Measurements from ENCODE around the gene NUP210. TPM values are rescaled to one million over a fixed set of nuclear protein-coding genes. Genes with fewer than 3 reads are reported as not detected.
"Not testable (repeated sequence)": the region's sequence is repeated elsewhere in the genome, so short reads cannot be mapped to it uniquely, and the experiment has no call there.

The NUP210 gene
- total RNA-seq, 1 experiment from 2014 or later: 27.2 TPM

DNA sequence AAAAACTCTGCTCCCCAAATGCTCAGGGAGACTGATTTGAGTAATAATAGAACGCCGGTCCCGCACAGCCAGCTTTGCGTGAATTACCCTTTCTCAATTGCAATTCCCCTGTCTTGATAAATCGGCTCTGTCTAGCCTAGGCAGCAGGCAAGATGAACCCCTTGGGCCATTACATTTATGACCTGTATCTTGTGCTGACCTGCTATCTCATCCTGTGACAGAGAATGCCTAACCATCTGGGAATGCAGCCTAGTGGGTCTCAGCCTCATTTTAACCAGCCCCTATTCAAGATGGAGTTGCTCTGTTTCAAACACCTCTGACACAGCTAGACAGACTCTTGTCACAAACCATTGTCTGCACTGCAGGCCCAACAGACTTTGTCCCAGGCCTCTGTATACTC lies 13.8 kb upstream of the NUP210 start:
- in situ Hi-C loops (cut with HindIII; ENCODE audit: low pct_unique_long_range_greater_than_20kb, low sequenced_read_pairs): no loop called here
- no peak for DNase-seq (ENCODE audit: low read depth)

DNA sequence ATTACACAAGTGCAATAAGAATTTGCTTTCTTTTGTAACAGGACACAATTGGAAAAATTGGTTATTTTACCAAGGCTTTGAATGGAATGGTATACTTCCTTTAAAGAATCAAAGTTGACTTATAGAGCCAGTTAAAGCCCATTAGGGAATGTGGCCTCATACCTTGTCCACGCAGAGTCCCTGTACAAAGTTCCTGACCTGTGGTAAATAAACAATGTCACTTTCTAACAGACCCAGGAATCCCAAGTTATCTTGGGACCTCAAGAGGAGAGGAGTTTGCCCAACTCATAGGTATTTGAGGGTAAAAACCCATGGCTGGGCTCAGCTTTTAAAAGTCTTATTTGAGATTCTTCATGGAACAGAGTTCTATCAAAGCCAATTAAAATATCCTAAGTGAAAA lies 12.0 kb upstream of the NUP210 start:
- in situ Hi-C loops (cut with HindIII; ENCODE audit: low pct_unique_long_range_greater_than_20kb, low sequenced_read_pairs): no loop called here
- no peak for DNase-seq (ENCODE audit: low read depth)

DNA sequence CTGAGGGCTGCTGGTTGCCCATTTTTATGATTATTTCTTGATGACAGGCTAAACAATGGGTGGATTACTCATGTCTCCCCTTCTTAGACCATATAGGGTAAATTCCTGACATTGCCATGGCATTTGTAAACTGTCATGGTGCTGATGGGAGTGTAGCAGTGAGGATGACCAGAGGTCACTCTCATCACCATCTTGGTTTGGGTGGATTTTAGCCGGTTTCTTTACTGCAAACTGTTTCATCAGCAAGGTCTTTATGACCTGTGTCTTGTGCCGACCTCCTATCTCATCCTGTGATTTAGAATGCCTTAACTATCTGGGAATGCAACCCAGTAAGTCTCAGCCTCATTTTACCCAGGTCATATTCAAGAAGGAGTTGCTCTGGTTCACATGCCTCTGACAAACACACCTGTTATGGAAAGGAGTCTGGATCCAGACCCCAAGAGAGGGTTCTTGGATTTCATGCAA lies 10.3 kb upstream of the NUP210 start:
- DNase-seq (ENCODE audit: low read depth); in situ Hi-C loops (cut with HindIII; ENCODE audit: low pct_unique_long_range_greater_than_20kb, low sequenced_read_pairs): not testable (repeated sequence)

DNA sequence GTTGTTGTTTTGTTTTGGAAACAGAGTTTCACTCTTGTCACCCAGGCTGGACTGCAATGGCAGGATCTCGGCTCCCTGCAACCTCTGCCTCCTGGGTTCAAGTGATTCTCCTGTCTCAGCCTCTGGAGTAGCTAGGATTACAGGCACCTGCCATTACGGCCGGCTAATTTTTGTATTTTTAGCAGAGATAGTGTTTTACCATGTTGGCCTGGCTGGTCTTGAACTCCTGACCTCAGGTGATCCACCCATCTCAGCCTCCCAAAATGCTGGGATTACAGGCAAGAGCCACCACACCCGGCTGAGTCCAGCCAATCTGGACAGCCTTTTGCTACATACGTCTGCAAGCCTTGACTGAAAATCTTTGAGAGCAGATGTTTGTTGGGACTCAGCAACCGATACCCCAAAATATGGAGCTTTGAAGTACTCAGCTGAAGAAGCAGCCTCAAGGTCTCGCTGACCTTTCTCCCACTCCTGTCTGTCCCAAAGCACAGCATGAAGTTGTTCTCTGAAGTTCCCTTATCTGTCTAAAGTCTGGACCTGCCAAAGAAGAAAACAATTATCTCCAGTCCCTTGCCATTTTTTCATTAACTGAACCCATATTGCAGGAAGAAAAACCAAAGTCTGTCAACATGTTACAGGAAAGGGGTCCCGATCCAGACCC lies 9.6 kb upstream of the NUP210 start:
- in situ Hi-C loops (cut with HindIII; ENCODE audit: low pct_unique_long_range_greater_than_20kb, low sequenced_read_pairs): no loop called here
- DNase-seq (ENCODE audit: low read depth): no peak

DNA sequence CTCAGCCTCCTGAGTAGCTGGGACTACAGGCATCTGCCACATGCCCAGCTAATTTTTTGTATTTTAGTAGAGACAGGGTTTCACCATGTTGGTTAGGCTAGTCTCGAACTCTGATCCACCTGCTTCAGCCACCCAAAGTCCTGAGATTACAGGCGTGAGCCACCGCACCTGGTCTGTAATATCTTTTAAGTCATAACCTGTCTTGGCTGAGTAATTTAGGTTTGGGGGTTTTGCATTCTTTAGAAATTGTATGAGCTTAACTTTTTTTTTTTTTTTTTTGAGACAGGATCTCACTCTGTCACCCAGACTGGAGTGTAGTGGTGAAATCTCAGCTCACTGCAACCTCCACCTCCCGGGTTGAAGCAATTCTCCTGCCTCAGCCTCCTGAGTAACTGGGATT lies 8.6 kb upstream of the NUP210 start:
- DNase-seq (ENCODE audit: low read depth); in situ Hi-C loops (cut with HindIII; ENCODE audit: low pct_unique_long_range_greater_than_20kb, low sequenced_read_pairs): not testable (repeated sequence)

DNA sequence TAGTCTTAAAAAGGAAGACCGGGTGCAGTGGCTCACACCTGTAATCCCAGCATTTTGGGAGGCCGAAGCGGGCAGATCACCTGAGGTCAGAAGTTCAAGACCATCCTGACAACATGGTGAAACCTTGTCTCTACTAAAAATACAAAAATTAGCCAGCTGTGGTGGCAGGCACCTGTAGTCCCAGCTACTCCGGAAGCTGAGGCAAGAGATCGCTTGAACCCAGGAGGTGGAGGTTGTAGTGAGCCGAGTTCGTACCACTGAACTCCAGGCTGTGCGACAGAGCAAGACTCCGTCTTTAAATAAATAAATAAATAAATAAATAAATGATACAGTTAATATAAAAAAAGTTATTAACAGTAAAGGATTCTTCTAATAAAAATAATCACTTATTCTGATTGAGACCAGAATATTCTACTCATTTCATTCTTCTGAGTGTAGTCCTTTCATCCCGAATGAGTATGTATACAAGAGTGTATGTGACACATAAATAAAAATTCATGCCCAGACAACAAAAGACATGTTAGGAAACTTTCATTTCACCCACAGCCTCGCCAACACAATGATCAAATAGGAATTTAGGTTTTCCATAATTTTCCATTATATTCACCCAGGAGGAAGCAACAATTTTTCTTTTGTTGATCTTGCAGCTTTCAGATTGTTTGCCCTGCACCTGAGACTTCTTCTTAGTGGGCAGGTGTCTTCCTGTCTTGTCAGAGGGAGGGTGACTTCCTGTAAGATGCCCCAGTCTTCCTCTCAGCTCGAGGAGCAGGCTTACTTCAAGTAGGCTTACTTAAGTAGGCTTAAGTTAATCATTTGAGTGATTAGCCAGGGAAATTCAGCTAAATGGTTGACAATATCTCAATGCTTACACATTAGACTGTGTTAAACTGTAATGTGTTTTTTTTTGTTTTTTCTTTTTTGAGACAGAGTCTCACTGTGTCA lies 7.8 kb upstream of the NUP210 start:
- in situ Hi-C loops (cut with HindIII; ENCODE audit: low pct_unique_long_range_greater_than_20kb, low sequenced_read_pairs): no loop called here
- no peak for DNase-seq (ENCODE audit: low read depth)

DNA sequence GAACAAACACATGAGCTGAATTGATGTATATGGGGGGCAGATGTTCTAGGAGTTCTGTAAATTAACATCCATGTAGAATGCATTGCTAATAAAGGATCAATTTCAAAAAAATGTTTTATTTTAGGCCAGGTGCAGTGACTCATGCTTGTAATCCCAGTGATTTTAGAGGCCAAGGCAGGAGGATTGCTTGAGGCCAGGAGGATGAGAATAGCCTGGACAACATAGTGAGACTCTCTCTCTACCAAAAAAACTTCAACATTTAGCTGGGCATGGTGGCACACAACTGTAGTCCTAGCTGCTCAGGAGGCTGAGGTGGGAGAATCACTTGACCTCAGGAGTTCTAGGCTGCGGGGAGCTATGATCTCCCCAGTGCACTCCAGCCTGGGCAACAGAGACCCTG lies 6.5 kb upstream of the NUP210 start:
- in situ Hi-C loops (cut with HindIII; ENCODE audit: low pct_unique_long_range_greater_than_20kb, low sequenced_read_pairs): no loop called here
- DNase-seq (ENCODE audit: low read depth): no peak

DNA sequence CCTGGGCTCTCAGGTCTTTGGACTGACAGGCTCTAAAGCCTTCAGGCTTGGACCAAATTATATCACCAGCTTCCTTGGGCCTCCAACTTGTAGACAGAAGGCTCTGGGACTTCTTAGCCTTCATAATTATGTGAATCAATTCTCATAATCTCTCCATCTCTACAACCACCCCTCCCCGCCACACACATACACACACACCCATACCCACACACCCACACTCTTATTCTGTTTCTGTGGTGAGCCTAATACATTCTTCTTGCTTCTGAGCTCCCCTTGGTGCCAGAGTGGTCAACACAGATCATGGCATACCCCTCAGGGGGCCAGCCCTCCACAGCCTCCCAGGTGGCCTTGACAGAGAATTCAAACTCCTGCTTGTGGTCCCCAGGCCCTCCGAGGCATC lies 5.6 kb upstream of the NUP210 start:
- no peak for DNase-seq (ENCODE audit: low read depth)
- in situ Hi-C loops (cut with HindIII; ENCODE audit: low pct_unique_long_range_greater_than_20kb, low sequenced_read_pairs): no loop called here

DNA sequence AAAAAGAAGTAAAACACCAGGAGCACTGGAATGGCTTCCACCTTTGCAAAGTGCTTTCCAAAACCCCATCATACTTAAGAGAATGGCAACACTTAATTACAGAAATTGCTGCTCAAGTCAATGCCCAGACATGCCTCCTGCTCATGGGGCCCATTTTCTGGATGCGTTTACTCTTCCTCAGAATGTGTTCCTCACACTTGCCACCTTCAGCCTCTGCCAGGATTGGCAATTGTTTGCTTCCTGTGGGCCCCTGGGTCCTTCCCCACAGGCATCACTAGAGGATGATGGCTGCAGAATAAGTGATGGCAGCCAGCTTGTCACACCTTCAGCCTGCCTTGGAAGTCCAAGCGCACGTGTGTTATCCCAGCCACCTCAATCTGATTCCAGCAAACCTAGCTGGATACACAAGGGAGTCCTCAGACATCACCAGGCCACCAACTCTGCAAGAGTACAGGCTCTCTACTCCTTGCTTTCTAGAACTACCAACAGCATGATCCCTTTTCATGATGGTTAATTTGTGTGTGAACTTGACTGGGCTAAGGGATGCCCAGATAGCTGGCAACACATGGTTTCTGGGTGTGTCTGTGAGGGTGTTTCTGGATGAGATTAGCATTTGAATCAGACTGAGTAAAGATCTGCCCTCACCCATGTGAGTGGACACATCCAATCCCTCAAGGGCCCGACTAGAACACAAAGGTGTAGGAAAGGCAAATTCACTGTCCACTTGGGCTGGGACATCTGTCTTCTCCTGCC lies 4.9 kb upstream of the NUP210 start:
- no peak for DNase-seq (ENCODE audit: low read depth)
- in situ Hi-C loops (cut with HindIII; ENCODE audit: low pct_unique_long_range_greater_than_20kb, low sequenced_read_pairs): no loop called here

DNA sequence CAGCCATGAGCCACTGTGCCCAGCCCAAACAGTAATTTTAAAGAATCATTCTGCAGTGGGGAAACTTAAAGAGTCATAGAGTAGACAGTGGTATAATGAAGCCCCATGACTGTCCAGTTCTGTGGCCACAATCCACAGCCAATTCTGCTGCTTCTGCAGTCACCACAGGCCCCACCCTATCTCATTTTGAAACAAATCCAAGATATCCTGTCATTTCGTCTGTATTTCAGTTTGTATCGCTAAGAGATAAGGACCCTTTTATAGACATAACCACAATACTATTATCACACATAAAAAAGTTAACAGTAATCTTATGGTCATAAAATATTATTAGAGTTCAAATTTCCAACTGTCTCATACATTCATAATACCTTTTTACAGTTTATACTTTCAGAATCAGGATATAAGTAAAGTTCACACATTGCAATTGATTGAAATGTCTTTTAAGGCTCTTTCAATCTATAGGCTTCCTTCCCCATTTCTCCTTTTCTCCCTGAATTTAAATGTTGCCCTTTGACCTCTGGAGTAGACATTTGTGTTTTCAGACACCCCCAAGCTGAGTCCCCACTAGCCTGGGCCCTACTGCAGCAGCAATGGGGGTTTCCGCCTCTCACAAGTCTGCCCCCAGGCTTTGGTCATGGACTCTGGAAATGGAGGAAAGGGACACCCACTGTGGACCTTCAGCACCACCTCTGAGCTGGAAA lies 4.2 kb upstream of the NUP210 start:
- in situ Hi-C loops (cut with HindIII; ENCODE audit: low pct_unique_long_range_greater_than_20kb, low sequenced_read_pairs): no loop called here
- DNase-seq (ENCODE audit: low read depth): no peak

DNA sequence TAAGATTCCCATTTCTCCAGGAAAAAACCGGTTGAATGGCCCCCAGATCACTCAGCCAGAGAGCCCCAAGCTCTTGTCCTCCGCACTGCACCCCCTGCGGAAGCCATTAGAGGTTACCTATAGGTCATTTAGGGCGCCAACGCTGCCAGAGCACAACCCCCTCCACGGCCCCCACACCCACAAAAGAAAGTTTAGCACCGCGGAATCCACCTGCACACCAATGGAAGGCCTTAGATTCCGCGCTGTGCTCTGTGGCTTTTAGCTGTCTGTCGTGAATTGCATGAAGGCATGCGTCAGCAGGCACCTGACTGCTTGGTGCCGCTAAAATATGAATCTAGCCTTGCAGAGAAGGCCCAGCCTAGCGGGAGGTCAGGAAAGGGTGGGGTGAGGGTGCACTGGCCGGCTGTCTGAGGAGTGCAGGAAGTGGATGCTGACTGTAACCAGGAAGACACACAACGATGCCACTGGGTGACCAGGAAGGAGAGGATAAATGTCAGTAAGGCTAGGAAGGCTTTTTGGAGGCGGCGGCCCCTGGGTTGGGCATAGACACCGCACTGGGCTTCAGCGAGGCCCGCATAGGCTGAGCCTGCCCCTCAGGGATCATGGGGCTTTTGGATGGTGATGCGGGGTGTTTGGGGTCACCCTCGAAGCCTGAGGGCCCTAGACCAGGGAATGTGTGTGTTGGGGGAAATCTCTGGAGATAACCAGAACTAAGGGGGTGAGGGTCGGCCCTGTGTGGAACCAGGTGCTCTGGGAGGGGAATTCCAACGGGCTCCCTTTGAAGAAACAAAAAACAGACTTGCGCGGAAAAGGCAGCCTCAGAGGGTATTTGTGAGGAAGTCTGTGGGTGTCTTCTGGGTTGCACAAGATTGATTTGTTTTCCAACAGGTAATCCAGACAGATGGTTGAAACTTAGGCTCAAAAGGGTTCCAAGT lies 976 bp upstream of the NUP210 start:
- DNase-seq (ENCODE audit: low read depth): no peak
- in situ Hi-C loops (cut with HindIII; ENCODE audit: low pct_unique_long_range_greater_than_20kb, low sequenced_read_pairs): no loop called here

DNA sequence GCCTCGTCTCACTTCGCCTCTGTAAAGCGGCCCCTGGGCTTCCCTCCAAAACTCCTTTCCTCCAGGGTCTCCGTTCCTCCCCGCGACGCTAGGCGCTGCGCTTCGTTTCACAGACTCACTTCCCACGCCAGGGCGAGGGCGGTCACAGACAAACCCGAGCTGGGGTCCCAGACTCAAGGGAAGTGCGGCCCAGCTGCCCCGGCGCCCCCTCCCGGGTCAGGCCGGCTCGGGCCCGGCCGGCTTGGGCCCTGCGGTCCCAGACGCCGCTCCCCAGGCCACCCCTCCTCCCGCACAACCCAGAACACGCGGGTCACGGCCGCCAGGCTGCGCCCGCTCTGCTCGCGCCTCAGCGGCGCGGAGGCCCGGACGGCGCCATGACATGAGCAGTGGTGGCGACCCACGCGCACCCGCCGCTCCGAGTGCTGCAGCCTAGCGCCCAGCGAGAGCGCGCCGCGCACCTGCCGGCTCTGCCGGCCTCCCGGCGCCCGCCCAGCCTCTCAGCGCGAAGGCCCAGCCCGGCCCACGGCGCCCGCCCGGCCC lies 547 bp downstream of the NUP210 start:
- in situ Hi-C loops (cut with HindIII; ENCODE audit: low pct_unique_long_range_greater_than_20kb, low sequenced_read_pairs): no loop called here

DNA sequence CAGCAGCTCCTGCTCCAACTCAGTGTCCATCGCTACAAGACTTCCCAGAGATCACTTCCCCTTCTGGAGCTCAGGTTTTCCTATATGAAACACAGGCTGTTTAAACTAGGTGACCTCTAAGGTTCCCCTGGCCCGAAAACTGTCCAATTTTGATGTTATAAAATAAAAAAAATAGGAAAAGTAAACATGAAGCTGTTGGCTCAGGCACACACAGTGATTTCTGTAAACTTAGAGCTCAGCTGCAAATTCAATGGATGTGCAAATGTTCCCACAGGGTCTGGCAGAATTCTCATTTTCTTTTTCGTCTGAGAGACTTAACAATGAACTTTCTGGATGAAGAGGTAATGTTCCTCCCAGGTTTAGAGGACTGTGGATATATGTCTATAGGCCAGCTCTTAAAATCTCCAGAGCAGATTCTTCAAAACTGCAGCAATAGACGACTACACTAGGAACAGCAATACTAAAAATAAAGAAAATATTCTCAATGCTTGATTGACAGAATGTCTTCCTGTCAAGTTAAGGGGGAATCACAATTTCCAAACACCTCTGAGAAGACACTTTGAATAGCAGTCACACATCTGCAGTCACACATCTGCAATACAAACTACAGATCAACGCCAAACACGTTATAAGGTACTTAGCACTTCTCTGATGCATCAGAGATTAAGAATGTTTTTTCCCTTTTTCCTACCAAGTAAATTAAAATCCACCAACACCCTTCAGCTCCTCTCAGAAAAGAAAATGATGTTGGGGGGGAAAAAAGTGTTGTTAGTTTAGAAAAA lies 2.8 kb downstream of the NUP210 start:
- in situ Hi-C loops (cut with HindIII; ENCODE audit: low pct_unique_long_range_greater_than_20kb, low sequenced_read_pairs): no loop called here

More for the DNA sequence above, 547 bp downstream of the NUP210 start:
- peak; percentile 29 for DNase-seq (ENCODE audit: low read depth)

DNA sequence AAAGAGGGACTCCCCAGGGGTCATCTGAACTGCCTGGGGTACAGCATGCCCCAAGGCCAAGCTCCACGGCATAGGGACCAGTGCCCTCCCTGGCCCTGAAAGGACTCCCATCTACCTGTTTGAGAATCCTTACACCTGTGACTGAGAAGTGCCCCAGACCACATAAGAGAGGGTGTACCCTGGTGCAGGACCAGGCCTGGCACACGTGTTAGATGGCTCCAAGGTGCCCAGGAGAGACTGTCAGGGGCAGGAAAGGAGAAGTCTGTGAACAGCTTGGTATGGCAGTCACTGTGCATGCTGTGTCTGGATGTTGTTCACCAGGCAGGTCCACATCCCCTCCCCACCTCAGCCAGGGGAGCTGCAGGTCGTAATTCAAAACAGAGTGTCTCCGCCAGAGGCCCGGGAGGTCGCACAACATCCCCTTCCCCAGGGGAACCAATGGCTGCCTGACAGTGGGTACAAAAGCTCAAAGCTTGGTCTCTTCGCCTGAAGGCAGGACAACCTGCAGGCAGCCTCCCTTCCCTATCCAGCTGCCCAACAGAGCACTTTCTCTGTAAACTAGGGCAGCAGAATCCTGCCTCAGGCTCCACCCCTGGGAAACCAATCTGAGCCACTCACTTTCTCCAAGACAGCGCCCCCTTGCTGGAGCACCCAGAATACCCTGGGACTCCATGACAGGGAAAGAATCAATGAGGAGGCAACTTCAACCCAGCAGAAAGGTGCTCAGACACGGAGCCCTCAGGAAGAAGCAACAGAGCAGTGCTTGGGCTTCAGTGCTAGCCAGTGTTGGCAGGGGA lies 3.9 kb downstream of the NUP210 start:
- in situ Hi-C loops (cut with HindIII; ENCODE audit: low pct_unique_long_range_greater_than_20kb, low sequenced_read_pairs): no loop called here
- DNase-seq (ENCODE audit: low read depth): no peak

More for the DNA sequence above, 2.8 kb downstream of the NUP210 start:
- no peak for DNase-seq (ENCODE audit: low read depth)

DNA sequence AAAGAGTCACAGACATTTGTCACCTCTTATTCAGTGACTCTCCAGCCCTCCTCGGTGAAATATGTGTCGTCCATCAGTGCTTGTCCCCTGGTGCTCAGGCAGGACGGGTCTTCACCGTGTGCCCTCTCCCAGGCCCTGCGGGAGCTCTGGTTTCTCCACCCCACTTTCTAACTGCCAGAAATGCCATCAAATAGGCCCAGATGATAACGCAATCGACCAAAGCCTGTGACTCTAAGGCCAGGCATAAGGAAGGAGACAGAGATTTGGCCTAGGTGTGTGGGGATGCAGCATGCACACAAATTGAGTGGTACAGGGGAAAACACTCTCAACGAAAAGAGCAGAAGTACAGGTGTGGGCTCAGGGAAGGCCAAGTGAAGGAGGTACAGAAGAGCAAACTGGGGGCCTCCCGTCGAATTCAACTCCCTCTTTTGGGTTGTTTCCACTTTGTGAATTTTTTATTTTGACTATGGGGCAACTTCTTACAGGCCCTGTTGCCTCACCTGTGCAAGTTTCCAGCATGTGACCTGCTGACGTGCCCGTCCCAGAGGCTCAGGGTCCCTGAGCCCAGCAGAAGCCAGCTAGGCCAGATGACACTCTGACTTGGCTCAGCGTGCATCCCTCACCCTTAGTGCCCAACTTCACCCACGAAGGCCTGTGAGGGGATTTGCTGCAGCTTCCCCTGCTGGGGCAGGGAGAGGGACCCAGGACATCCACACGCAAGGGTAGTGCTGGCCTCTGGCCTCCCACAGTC lies 4.7 kb downstream of the NUP210 start:
- no peak for DNase-seq (ENCODE audit: low read depth)
- in situ Hi-C loops (cut with HindIII; ENCODE audit: low pct_unique_long_range_greater_than_20kb, low sequenced_read_pairs): no loop called here

Data from Caki2 (cell line).